H1 (cell line): ENCODE results near the gene MRPL36. TPM values are rescaled to one million over a fixed set of nuclear protein-coding genes. Genes with fewer than 3 reads are reported as not detected.

Source experiments
- CTCF ChIA-PET: fragments of 300-600 bp; sonication (Branson Sonifier 250); formaldehyde crosslinking; loops from one replicate; lab custom pipeline; 2021; ENCODE audit not compliant: partially characterized antibody; lab: Charles Lee
- POLR2A ChIA-PET: fragments of 300-600 bp; sonication (Branson Sonifier 250); formaldehyde crosslinking; loops from one replicate; lab custom pipeline; 2021; ENCODE audit warnings: inconsistent platforms; ENCODE audit not compliant: partially characterized antibody; lab: Charles Lee
- DNase-seq, 2 experiments: peaks; one replicate each; pipeline versions ENCODE4 v3.0.0 to v3.0.0-alpha.2; 2010 to 2022; ENCODE audit warnings: low spot score in 2 of 2, low read depth in 1 of 2, mixed read lengths in 1 of 2
- FAIRE-seq: peaks from 2 replicates; lab custom pipeline; 2011; peaks lifted over from hg19 to GRCh38; lab: Jason Lieb, UNC
- H2AFZ ChIP-seq: 2 replicates; pipeline ENCODE4 v1.8.1; 2012; ENCODE audit warnings: low read length, inconsistent platforms
- H2AK5ac ChIP-seq: 2 replicates; pipeline ENCODE4 v1.6.1; 2013; ENCODE audit warnings: low read depth, low read length
- H2BK120ac ChIP-seq: replicated peaks from 2 replicates; pipeline ENCODE3; 2013; ENCODE audit warnings: low read depth, low read length, inconsistent platforms
- H2BK12ac ChIP-seq: 2 replicates; pipeline ENCODE4 v1.6.1; 2013; ENCODE audit warnings: low read depth, low read length
- H2BK15ac ChIP-seq: 2 replicates; pipeline ENCODE4 v1.6.1; 2013; ENCODE audit warnings: low read length
- H2BK20ac ChIP-seq: 2 replicates; pipeline ENCODE4 v1.6.1; 2013; ENCODE audit warnings: low read length
- H2BK5ac ChIP-seq: 2 replicates; pipeline ENCODE4 v1.6.1; 2013; ENCODE audit warnings: low read depth, low read length
- H3K14ac ChIP-seq: 2 replicates; pipeline ENCODE4 v1.6.1; 2013; ENCODE audit warnings: inconsistent platforms; ENCODE audit not compliant: insufficient read length
- H3K18ac ChIP-seq: 2 replicates; pipeline ENCODE4 v1.6.1; 2013; ENCODE audit warnings: low read length; ENCODE audit errors: extremely low read depth
- H3K23ac ChIP-seq: 2 replicates; pipeline ENCODE4 v1.6.1; 2013; ENCODE audit warnings: inconsistent platforms; ENCODE audit not compliant: insufficient read length
- H3K23me2 ChIP-seq: 2 replicates; pipeline ENCODE4 v1.6.1; 2013; ENCODE audit warnings: low read depth, low read length
- H3K27ac ChIP-seq: 2 replicates; pipeline ENCODE4 v1.6.1; 2011; ENCODE audit warnings: low read depth, low read length, inconsistent platforms
- H3K27me3 ChIP-seq, 4 experiments: replicated peaks in 1 of 4; 1 replicate in 1 of 4; 2 replicates in 3 of 4; pipeline versions ENCODE4 v1.6.1 to v1.8.1; 2011 to 2013; ENCODE audit warnings: low read length in 3 of 4, mild to moderate bottlenecking in 3 of 4, inconsistent platforms in 2 of 4, mixed read lengths in 2 of 4, moderate library complexity in 1 of 4; ENCODE audit not compliant: control insufficient read depth in 3 of 4, insufficient read depth in 3 of 4; ENCODE audit errors: extremely low read depth in 1 of 4
- H3K36me3 ChIP-seq, 4 experiments: 2 replicates each; pipeline versions ENCODE4 v1.6.1 to v1.8.1; 2011 to 2013; ENCODE audit warnings: mild to moderate bottlenecking in 4 of 4, low read length in 3 of 4, moderate library complexity in 2 of 4, control low read depth in 1 of 4, inconsistent platforms in 1 of 4; ENCODE audit not compliant: insufficient read depth in 4 of 4, control insufficient read depth in 2 of 4
- H3K4ac ChIP-seq: replicated peaks from 2 replicates; pipeline ENCODE3; 2013; ENCODE audit warnings: low read length, low read depth, mixed read lengths, inconsistent platforms; ENCODE audit not compliant: insufficient read length
- H3K4me1 ChIP-seq, 4 experiments: replicated peaks in 1 of 4; 1 replicate in 1 of 4; 2 replicates in 3 of 4; pipeline versions ENCODE4 v1.6.1 to v1.8.1; 2011 to 2013; ENCODE audit warnings: low read length in 3 of 4, inconsistent platforms in 2 of 4, mixed read lengths in 1 of 4; ENCODE audit not compliant: insufficient read depth in 4 of 4, control insufficient read depth in 3 of 4
- H3K4me2 ChIP-seq, 2 experiments: 2 replicates each; pipeline versions ENCODE4 v1.6.1 to v1.8.1; 2011 to 2013; ENCODE audit warnings: low read depth in 2 of 2, low read length in 2 of 2, control low read depth in 1 of 2, inconsistent platforms in 1 of 2, mild to moderate bottlenecking in 1 of 2; ENCODE audit not compliant: insufficient read depth in 1 of 2
- H3K4me3 ChIP-seq, 4 experiments: fragments of 200-600, 300-600 bp in 1 of 4; sonication (generic), shearing (Covaris generic), sonication (Bioruptor Twin) in 1 of 4; 2 replicates each; pipeline versions ENCODE4 v1.5.1 to v1.8.1; 2011 to 2016; ENCODE audit warnings: low read length in 4 of 4, low read depth in 3 of 4, control low read depth in 2 of 4, inconsistent platforms in 2 of 4, mild to moderate bottlenecking in 2 of 4, mixed read lengths in 1 of 4, moderate library complexity in 1 of 4; ENCODE audit not compliant: insufficient read depth in 2 of 4; ENCODE audit errors: extremely low read depth in 1 of 4
- H3K56ac ChIP-seq: replicated peaks from 2 replicates; pipeline ENCODE3; 2013; ENCODE audit warnings: low read depth, mild to moderate bottlenecking, mixed read lengths, low read length, inconsistent platforms; ENCODE audit not compliant: insufficient read length
- H3K79me1 ChIP-seq: 2 replicates; pipeline ENCODE4 v1.6.1; 2013; ENCODE audit warnings: low read depth, low read length, control low read depth
- H3K79me2 ChIP-seq, 2 experiments: 2 replicates each; pipeline versions ENCODE4 v1.6.1 to v1.8.1; 2012 to 2013; ENCODE audit warnings: low read length in 2 of 2, mild to moderate bottlenecking in 2 of 2, inconsistent platforms in 1 of 2; ENCODE audit not compliant: insufficient read depth in 2 of 2, control insufficient read depth in 1 of 2
- H3K9ac ChIP-seq, 4 experiments: replicated peaks in 1 of 4; 1 replicate in 1 of 4; 2 replicates in 3 of 4; pipeline versions ENCODE4 v1.6.1 to v1.8.1; 2011 to 2013; ENCODE audit warnings: low read depth in 3 of 4, low read length in 3 of 4, control low read depth in 2 of 4, mild to moderate bottlenecking in 2 of 4, moderate library complexity in 2 of 4, inconsistent platforms in 1 of 4; ENCODE audit errors: extremely low read depth in 1 of 4
- H3K9me3 ChIP-seq, 2 experiments: 2 replicates each; pipeline versions ENCODE4 v1.6.1 to v1.8.1; 2012 to 2013; ENCODE audit warnings: mild to moderate bottlenecking in 2 of 2, moderate library complexity in 2 of 2, control low read depth in 1 of 2, inconsistent platforms in 1 of 2, low read depth in 1 of 2, low read length in 1 of 2, mixed read lengths in 1 of 2; ENCODE audit not compliant: insufficient read depth in 2 of 2
- H4K20me1 ChIP-seq, 2 experiments: replicated peaks in 1 of 2; 2 replicates each; pipeline versions ENCODE3 to v1.8.1; 2011 to 2013; ENCODE audit warnings: inconsistent platforms in 2 of 2, low read length in 2 of 2, mild to moderate bottlenecking in 1 of 2; ENCODE audit not compliant: insufficient read depth in 2 of 2, control insufficient read depth in 1 of 2
- H4K5ac ChIP-seq: 2 replicates; pipeline ENCODE4 v1.6.1; 2013; ENCODE audit warnings: low read length, low read depth, mixed read lengths, inconsistent platforms; ENCODE audit not compliant: insufficient read length
- H4K8ac ChIP-seq: 2 replicates; pipeline ENCODE4 v1.8.0; 2013; ENCODE audit warnings: mild to moderate bottlenecking, moderate library complexity, low read length, inconsistent platforms; ENCODE audit not compliant: insufficient read depth; ENCODE audit errors: extremely low read depth
- H4K91ac ChIP-seq: replicated peaks from 2 replicates; pipeline ENCODE3; 2013; ENCODE audit warnings: low read length, mixed read lengths, inconsistent platforms; ENCODE audit not compliant: insufficient read length
- ATF3 ChIP-seq: IDR thresholded peaks from 2 replicates; pipeline ENCODE4 v1.6.1; 2011; ENCODE audit warnings: low read depth, mild to moderate bottlenecking, low read length; ENCODE audit not compliant: insufficient read depth
- BCL11A ChIP-seq, 2 experiments: IDR thresholded peaks; one replicate each; pipeline ENCODE4 v1.6.1; 2011; ENCODE audit warnings: low read depth in 2 of 2, low read length in 2 of 2, mild to moderate bottlenecking in 2 of 2
- CTCF ChIP-seq, 3 experiments: IDR thresholded peaks; 1 replicate in 2 of 3; 2 replicates in 1 of 3; pipeline versions ENCODE4 v1.5.1 to v1.6.1; 2011; ENCODE audit warnings: low read length in 3 of 3, mild to moderate bottlenecking in 3 of 3, inconsistent platforms in 2 of 3, low read depth in 1 of 3, moderate library complexity in 1 of 3; ENCODE audit not compliant: insufficient read depth in 1 of 3; ENCODE audit errors: control extremely low read depth in 1 of 3
- GTF2F1 ChIP-seq: IDR thresholded peaks from 2 replicates; pipeline ENCODE4 v1.6.1; 2012; ENCODE audit warnings: low read depth, low read length, improper control_type of control experiment, borderline replicate concordance
- JUN ChIP-seq: IDR thresholded peaks from 2 replicates; pipeline ENCODE4 v1.6.1; 2011; ENCODE audit warnings: low read depth, mild to moderate bottlenecking, improper control_type of control experiment, low read length
- MAFK ChIP-seq: IDR thresholded peaks from 2 replicates; pipeline ENCODE4 v1.6.1; 2012; ENCODE audit warnings: low read depth, mild to moderate bottlenecking, improper control_type of control experiment, low read length
- NRF1 ChIP-seq: IDR thresholded peaks from 2 replicates; pipeline ENCODE4 v1.6.1; 2011; ENCODE audit warnings: mild to moderate bottlenecking, low read depth, low read length, improper control_type of control experiment
- PHF8 ChIP-seq: fragments of 200-600 bp; sonication (generic); conservative IDR thresholded peaks from 2 replicates; pipeline ENCODE4 v1.7.1; 2012; ENCODE audit warnings: low read depth, mild to moderate bottlenecking, inconsistent platforms, low read length, moderate library complexity
- ZNF274 ChIP-seq: IDR thresholded peaks from 2 replicates; pipeline ENCODE4 v1.7.0; 2012; ENCODE audit warnings: low read length, borderline replicate concordance; ENCODE audit errors: extremely low read depth
- WGBS, 2 experiments: shearing (Covaris generic) in 1 of 2; methylation state at CpG; one replicate each; pipeline versions ENCODE4 v1.1.6 to v1.1.7; 2013 to 2015; ENCODE audit warnings: low lambda C conversion rate in 2 of 2, mixed read lengths in 2 of 2, inconsistent platforms in 1 of 2, low coverage in 1 of 2, missing lambda C conversion rate in 1 of 2; ENCODE audit not compliant: insufficient replicate concordance in 2 of 2, insufficient coverage in 1 of 2, insufficient read length in 1 of 2; ENCODE audit errors: extremely low coverage in 1 of 2, missing lambda C conversion rate in 1 of 2; 5-methylcytosine and 5-hydroxymethylcytosine counted together
- polyA plus RNA-seq, 7 experiments: library from polyadenylated mRNA; depleted of rRNA in 3 of 7; stranded (reverse) in 5 of 7; unstranded in 2 of 7; fragments of >200 nt in 5 of 7; fragments of 200-250 nt in 2 of 7; gene quantifications; 1 replicate in 5 of 7; 2 replicates in 1 of 7; 4 replicates in 1 of 7; pipeline versions ENCODE4 v1.2.1 to v1.2.3, GENCODE V29; 2011 to 2013; ENCODE audit warnings: missing spikeins in 2 of 7, mixed read lengths in 2 of 7
- total RNA-seq: library from RNA; stranded (reverse); fragmentation: NEBNext Ultra II Directional; extraction: Animal tissue kit (Norgen Biotek cat#: 25700); gene quantifications from 2 replicates; pipeline ENCODE4 v1.2.1, GENCODE V29; 2021

MRPL36 gene
- total and polyA plus RNA-seq, 2 of the 8 experiments (the other 6 are each of a cell fraction or from before 2014, with no cell fraction given) = 56.3 to 81.5 TPM

GRCh38 chr5:1765141-1765879 is 34.3 kb downstream of the MRPL36 start:
- H3K23ac ChIP-seq = no peak overlapping the region
- H2BK12ac ChIP-seq = no peak overlapping the region
- H3K36me3 ChIP-seq = no peaks in the 10 kb centered on the region
- no peak overlapping the region for H2AFZ ChIP-seq
- no peaks in the 10 kb centered on the region for H4K20me1 ChIP-seq
- H2AK5ac ChIP-seq = no peak overlapping the region
- H2BK15ac ChIP-seq = no peak overlapping the region
- no peak overlapping the region for H2BK5ac ChIP-seq
- WGBS, 2 experiments = 89% methylated on average over 15 of the region's 15 CpGs; no CpG with 5 or more reads in 1 of the 2 experiments
- H3K27me3 ChIP-seq = no peaks in the 10 kb centered on the region; a peak in 1 of 7 replicates
- H3K4me3 ChIP-seq = no peak overlapping the region
- H3K79me1 ChIP-seq = no peaks in the 10 kb centered on the region
- H3K23me2 ChIP-seq = no peaks in the 10 kb centered on the region
- H2BK20ac ChIP-seq = no peak overlapping the region
- FAIRE-seq (no peak), DNase-seq (no peak)
- H3K27ac ChIP-seq = no peak overlapping the region
- no peak overlapping the region for H3K14ac ChIP-seq
- no peaks in the 10 kb centered on the region for H3K9me3 ChIP-seq
- H3K9ac ChIP-seq = no peak overlapping the region
- no peaks in the 10 kb centered on the region for H3K79me2 ChIP-seq
- no peak overlapping the region for H4K8ac ChIP-seq
- no peak overlapping the region for H3K56ac ChIP-seq
- peaks cover 0 to 6% (median 0%) of the 10 kb centered on the region in 4 experiments; a peak in 5 of 7 replicates for H3K4me1 ChIP-seq
- CTCF ChIA-PET = interaction anchor here (1.0 to 4.7 kb wide), 13 partner anchors 7 to 346 kb away, joined by 3 to 27 read pairs (median 10); no protein-coding TSS in a partner anchor
- no peak overlapping the region for H3K18ac ChIP-seq
- H4K5ac ChIP-seq = no peak overlapping the region
- no peak overlapping the region for H2BK120ac ChIP-seq
- H4K91ac ChIP-seq = no peak overlapping the region
- H3K4ac ChIP-seq = no peak overlapping the region
- POLR2A ChIA-PET = no interaction called here
- no peak overlapping the region for H3K4me2 ChIP-seq
- TF ChIP-seq MAFK (no peak), CTCF (IDR thresholded peaks at IDR 0.05; ENCODE audit: control extremely low read depth in 1 of 3, insufficient read depth in 1 of 3, low read depth in 1 of 3, low read length in 3 of 3) (no peak), ATF3 (no peak), PHF8 (no peak), GTF2F1 (no peak), JUN (no peak), NRF1 (no peak), ZNF274 (no peak), BCL11A (IDR thresholded peaks at IDR 0.05; ENCODE audit: low read depth in 2 of 2, low read length in 2 of 2) (no peak)
